GM23338 (cell line): Measurements from ENCODE around the gene PGGT1B. TPM values are rescaled to one million over a fixed set of nuclear protein-coding genes. Genes with fewer than 3 reads are reported as not detected.
A peak's percentile ranks its signal among the peaks of the same experiment; 100 is the strongest.

Experiments
- ATAC-seq: fragments of 200-7000 bp; cut with Tn5 transposase; 3 replicates; pipeline ENCODE4 v1.9.1; 2020
- DNase-seq: peaks from one replicate; pipeline ENCODE4 v3.0.0-alpha.2; 2015; ENCODE audit warnings: low spot score
- H2AFZ ChIP-seq: fragments of 200-600 bp; sonication (generic); 2 replicates; pipeline ENCODE4 v1.8.0; 2016; ENCODE audit warnings: antibody characterized with exemption, mild to moderate bottlenecking, moderate library complexity
- H3F3A ChIP-seq: fragments of 200-600 bp; sonication (generic); replicated peaks from 2 replicates; pipeline ENCODE4 v1.8.0; 2017; ENCODE audit warnings: antibody characterized with exemption, mixed run types, low read depth
- H3K27ac ChIP-seq: fragments of 200-600 bp; sonication (generic); 2 replicates; pipeline ENCODE4 v1.6.1; 2016; ENCODE audit warnings: low read depth
- H3K27me3 ChIP-seq: fragments of 200-600 bp; sonication (generic); 2 replicates; pipeline ENCODE4 v1.8.0; 2016; ENCODE audit warnings: mild to moderate bottlenecking, mixed run types, moderate library complexity; ENCODE audit not compliant: insufficient read depth
- H3K36me3 ChIP-seq: fragments of 200-600 bp; sonication (generic); 2 replicates; pipeline ENCODE4 v1.8.0; 2016; ENCODE audit warnings: mild to moderate bottlenecking; ENCODE audit not compliant: insufficient read depth
- H3K4me1 ChIP-seq: fragments of 200-600 bp; sonication (generic); 2 replicates; pipeline ENCODE4 v1.8.0; 2016; ENCODE audit warnings: mild to moderate bottlenecking, moderate library complexity; ENCODE audit not compliant: insufficient read depth
- H3K4me2 ChIP-seq: fragments of 200-600 bp; sonication (generic); 2 replicates; pipeline ENCODE4 v1.7.1; 2017; ENCODE audit warnings: mixed run types
- H3K4me3 ChIP-seq: fragments of 200-600 bp; sonication (generic); 2 replicates; pipeline ENCODE4 v1.6.1; 2016; ENCODE audit warnings: mixed run types
- H3K79me2 ChIP-seq: fragments of 200-600 bp; sonication (generic); replicated peaks from 2 replicates; pipeline ENCODE4 v1.8.0; 2017; ENCODE audit warnings: mild to moderate bottlenecking; ENCODE audit not compliant: insufficient read depth
- H3K9me2 ChIP-seq: fragments of 200-600 bp; sonication (generic); 2 replicates; pipeline ENCODE4 v1.8.0; 2017; ENCODE audit not compliant: insufficient read depth
- H4K20me1 ChIP-seq: fragments of 200-600 bp; sonication (generic); replicated peaks from 2 replicates; pipeline ENCODE4 v1.8.0; 2017; ENCODE audit warnings: mild to moderate bottlenecking; ENCODE audit not compliant: insufficient read depth
- H3K27ac Mint-ChIP-seq: 2 replicates; pipeline ENCODE4 v1.8.0; 2020; ENCODE audit warnings: inconsistent platforms, mild to moderate bottlenecking, moderate library complexity, mixed read lengths
- H3K27me3 Mint-ChIP-seq: 3 replicates; pipeline ENCODE4 v1.8.0; 2022; ENCODE audit warnings: low read depth, mild to moderate bottlenecking, moderate library complexity, mixed read lengths, inconsistent platforms; ENCODE audit not compliant: insufficient read depth, poor library complexity
- H3K36me3 Mint-ChIP-seq: 3 replicates; pipeline ENCODE4 v1.8.0; 2021; ENCODE audit warnings: low read depth, mild to moderate bottlenecking, inconsistent platforms, moderate library complexity, mixed read lengths
- H3K4me1 Mint-ChIP-seq: 3 replicates; pipeline ENCODE4 v1.8.0; 2020; ENCODE audit warnings: mild to moderate bottlenecking, inconsistent platforms, mixed read lengths
- H3K4me3 Mint-ChIP-seq: 3 replicates; pipeline ENCODE4 v1.8.0; 2021; ENCODE audit warnings: moderate library complexity, mild to moderate bottlenecking, inconsistent platforms, mixed read lengths
- H3K9me3 Mint-ChIP-seq: 3 replicates; pipeline ENCODE4 v1.8.0; 2020; ENCODE audit warnings: moderate library complexity, mild to moderate bottlenecking, inconsistent platforms, mixed read lengths
- CREB1 ChIP-seq: fragments of 250-450 bp; sonication (Bioruptor Pico); IDR thresholded peaks from 2 replicates; pipeline ENCODE4 v1.5.0; 2020; ENCODE audit warnings: low read depth, mild to moderate bottlenecking, moderate library complexity
- EZH2 ChIP-seq: fragments of 200-600 bp; sonication (generic); IDR thresholded peaks from one replicate; pipeline ENCODE4 v1.8.0; 2017; ENCODE audit warnings: antibody characterized with exemption, mild to moderate bottlenecking, low read depth; ENCODE audit not compliant: unreplicated experiment
- JUNB ChIP-seq: IDR thresholded peaks from one replicate; pipeline ENCODE4 v1.6.1; 2016; ENCODE audit warnings: antibody characterized with exemption; ENCODE audit not compliant: unreplicated experiment
- NANOG ChIP-seq: IDR thresholded peaks from 2 replicates; pipeline ENCODE4 v1.6.1; 2016; ENCODE audit warnings: antibody characterized with exemption, borderline replicate concordance
- POLR2AphosphoS5 ChIP-seq: IDR thresholded peaks from 2 replicates; pipeline ENCODE4 v1.6.1; 2016; ENCODE audit warnings: antibody characterized with exemption, low read depth
- ZNF114 ChIP-seq: fragments of 250-450 bp; sonication (Bioruptor Pico); IDR thresholded peaks from 2 replicates; pipeline ENCODE4 v1.5.0; 2020; ENCODE audit warnings: mild to moderate bottlenecking, moderate library complexity
- ZNF331 ChIP-seq: fragments of 250-450 bp; sonication (Bioruptor Pico); IDR thresholded peaks from 2 replicates; pipeline ENCODE4 v1.5.0; 2020; ENCODE audit warnings: low read depth, mild to moderate bottlenecking, moderate library complexity
- polyA plus RNA-seq: library from polyadenylated mRNA; unstranded; fragments of >200 nt; fragmentation: Nextera tagmentation; extraction: Ambion mirVana; gene quantifications from 2 replicates; pipeline ENCODE4 v1.2.1, GENCODE V29; 2016
- total RNA-seq: library from RNA; depleted of rRNA; stranded (reverse); fragments of >200 nt; shearing (Covaris generic); gene quantifications from 2 replicates; pipeline ENCODE4 v1.2.3, GENCODE V29; 2014
- TF ChIP-seq, protein P1 (sequence below), 2 experiments: fragments of 200-600 bp in 1 of 2; sonication (generic) in 1 of 2; conservative IDR thresholded peaks; 2 replicates each; pipeline versions ENCODE4 v1.5.1 to v1.6.1; 2016 to 2017; ENCODE audit warnings: antibody characterized with exemption in 2 of 2, low read depth in 2 of 2, mild to moderate bottlenecking in 2 of 2, moderate library complexity in 1 of 2
- TF ChIP-seq, protein P2 (sequence below): IDR thresholded peaks from 2 replicates; pipeline ENCODE4 v1.6.1; 2016; ENCODE audit warnings: antibody characterized with exemption
- TF ChIP-seq, protein P3 (sequence below): IDR thresholded peaks from one replicate; pipeline ENCODE4 v1.6.1; 2018; ENCODE audit warnings: antibody characterized with exemption; ENCODE audit not compliant: unreplicated experiment

Gene PGGT1B
- total and polyA plus RNA-seq, 2 experiments from 2014 or later: 8.6 to 12.9 TPM

DNA sequence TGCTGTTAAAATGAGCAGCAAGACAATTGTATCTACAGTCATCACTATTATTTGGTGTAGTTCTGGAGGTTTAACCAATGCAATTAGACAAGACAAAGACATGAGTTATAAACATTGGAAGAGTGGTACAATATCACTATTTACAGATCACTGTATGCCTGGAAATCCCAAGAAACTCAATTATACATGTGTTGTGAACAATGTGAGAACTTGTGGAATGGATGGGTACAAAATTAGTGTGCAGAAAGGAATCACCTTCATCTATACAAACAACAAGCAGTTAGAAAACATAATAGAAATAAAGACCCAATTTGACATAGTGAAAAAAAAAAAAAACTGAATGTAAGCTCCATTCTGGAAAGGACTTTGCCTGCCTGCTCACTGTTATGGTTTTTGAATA lies 46.1 kb upstream of the PGGT1B start (continued):
- no peak for TF ChIP-seq CREB1 (CRISPR knock-in tag)
- no peak for TF ChIP-seq ZNF331
- TF ChIP-seq ZNF114 (CRISPR knock-in tag): no peak
- TF ChIP-seq EZH2: no peak
- TF ChIP-seq, protein P1, sequence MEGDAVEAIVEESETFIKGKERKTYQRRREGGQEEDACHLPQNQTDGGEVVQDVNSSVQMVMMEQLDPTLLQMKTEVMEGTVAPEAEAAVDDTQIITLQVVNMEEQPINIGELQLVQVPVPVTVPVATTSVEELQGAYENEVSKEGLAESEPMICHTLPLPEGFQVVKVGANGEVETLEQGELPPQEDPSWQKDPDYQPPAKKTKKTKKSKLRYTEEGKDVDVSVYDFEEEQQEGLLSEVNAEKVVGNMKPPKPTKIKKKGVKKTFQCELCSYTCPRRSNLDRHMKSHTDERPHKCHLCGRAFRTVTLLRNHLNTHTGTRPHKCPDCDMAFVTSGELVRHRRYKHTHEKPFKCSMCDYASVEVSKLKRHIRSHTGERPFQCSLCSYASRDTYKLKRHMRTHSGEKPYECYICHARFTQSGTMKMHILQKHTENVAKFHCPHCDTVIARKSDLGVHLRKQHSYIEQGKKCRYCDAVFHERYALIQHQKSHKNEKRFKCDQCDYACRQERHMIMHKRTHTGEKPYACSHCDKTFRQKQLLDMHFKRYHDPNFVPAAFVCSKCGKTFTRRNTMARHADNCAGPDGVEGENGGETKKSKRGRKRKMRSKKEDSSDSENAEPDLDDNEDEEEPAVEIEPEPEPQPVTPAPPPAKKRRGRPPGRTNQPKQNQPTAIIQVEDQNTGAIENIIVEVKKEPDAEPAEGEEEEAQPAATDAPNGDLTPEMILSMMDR (conservative IDR thresholded peaks at IDR 0.05; ENCODE audit: low read depth in 2 of 2): no peak

DNA sequence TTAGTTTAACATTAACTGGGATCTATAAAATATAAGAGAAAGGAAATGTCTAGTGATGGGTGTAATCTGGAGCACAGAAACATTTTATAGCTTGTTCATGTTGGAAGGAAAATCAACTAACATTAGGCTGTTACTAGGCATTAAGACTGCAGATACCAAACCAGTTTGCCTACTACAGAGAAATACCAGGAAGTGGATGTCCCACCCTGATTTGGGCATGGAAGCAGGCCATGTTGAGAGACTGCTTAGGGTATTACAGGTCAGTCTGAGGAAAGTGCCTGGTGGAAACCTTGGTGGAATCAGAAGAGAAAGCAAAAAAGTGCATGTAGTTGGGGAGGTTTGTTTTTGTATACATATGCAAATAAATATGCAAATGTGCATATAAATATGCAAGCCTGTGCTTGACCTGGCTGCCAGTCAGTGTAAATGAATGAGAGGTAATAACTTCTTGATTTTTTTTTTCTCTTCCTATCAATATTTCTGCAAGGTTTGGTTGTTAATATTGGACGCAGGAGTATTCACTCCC lies 43.4 kb upstream of the PGGT1B start:
- ATAC-seq (peak; percentile 40; the same call in 1 of the 3 replicates), DNase-seq (peak; percentile 11)
- H3K27me3 ChIP-seq: no peaks in the 10 kb centered on the region
- H2AFZ ChIP-seq: no peak overlapping the region
- no peaks in the 10 kb centered on the region for H3F3A ChIP-seq
- Mint-ChIP-seq H3K27ac (no peak overlapping the region), H3K4me1 (peaks cover 8% of the 10 kb centered on the region), H3K36me3 (no peaks in the 10 kb centered on the region), H3K9me3 (no peaks in the 10 kb centered on the region), H3K4me3 (no peak overlapping the region), H3K27me3 (no peaks in the 10 kb centered on the region)
- H3K79me2 ChIP-seq: no peaks in the 10 kb centered on the region
- no peak overlapping the region for H3K4me2 ChIP-seq
- no peaks in the 10 kb centered on the region for H3K9me2 ChIP-seq
- H3K36me3 ChIP-seq: no peaks in the 10 kb centered on the region
- no peaks in the 10 kb centered on the region for H4K20me1 ChIP-seq
- H3K4me1 ChIP-seq: no peaks in the 10 kb centered on the region
- H3K27ac ChIP-seq: no peak overlapping the region
- H3K4me3 ChIP-seq: no peak overlapping the region
- TF ChIP-seq ZNF114 (CRISPR knock-in tag) (no peak), NANOG (no peak), ZNF331 (no peak), POLR2AphosphoS5 (no peak), EZH2 (no peak), JUNB (no peak)
- TF ChIP-seq, protein P2, sequence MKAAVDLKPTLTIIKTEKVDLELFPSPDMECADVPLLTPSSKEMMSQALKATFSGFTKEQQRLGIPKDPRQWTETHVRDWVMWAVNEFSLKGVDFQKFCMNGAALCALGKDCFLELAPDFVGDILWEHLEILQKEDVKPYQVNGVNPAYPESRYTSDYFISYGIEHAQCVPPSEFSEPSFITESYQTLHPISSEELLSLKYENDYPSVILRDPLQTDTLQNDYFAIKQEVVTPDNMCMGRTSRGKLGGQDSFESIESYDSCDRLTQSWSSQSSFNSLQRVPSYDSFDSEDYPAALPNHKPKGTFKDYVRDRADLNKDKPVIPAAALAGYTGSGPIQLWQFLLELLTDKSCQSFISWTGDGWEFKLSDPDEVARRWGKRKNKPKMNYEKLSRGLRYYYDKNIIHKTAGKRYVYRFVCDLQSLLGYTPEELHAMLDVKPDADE: no peak
- TF ChIP-seq, protein P1 (conservative IDR thresholded peaks at IDR 0.05; ENCODE audit: low read depth in 2 of 2): no peak
- TF ChIP-seq, protein P3, sequence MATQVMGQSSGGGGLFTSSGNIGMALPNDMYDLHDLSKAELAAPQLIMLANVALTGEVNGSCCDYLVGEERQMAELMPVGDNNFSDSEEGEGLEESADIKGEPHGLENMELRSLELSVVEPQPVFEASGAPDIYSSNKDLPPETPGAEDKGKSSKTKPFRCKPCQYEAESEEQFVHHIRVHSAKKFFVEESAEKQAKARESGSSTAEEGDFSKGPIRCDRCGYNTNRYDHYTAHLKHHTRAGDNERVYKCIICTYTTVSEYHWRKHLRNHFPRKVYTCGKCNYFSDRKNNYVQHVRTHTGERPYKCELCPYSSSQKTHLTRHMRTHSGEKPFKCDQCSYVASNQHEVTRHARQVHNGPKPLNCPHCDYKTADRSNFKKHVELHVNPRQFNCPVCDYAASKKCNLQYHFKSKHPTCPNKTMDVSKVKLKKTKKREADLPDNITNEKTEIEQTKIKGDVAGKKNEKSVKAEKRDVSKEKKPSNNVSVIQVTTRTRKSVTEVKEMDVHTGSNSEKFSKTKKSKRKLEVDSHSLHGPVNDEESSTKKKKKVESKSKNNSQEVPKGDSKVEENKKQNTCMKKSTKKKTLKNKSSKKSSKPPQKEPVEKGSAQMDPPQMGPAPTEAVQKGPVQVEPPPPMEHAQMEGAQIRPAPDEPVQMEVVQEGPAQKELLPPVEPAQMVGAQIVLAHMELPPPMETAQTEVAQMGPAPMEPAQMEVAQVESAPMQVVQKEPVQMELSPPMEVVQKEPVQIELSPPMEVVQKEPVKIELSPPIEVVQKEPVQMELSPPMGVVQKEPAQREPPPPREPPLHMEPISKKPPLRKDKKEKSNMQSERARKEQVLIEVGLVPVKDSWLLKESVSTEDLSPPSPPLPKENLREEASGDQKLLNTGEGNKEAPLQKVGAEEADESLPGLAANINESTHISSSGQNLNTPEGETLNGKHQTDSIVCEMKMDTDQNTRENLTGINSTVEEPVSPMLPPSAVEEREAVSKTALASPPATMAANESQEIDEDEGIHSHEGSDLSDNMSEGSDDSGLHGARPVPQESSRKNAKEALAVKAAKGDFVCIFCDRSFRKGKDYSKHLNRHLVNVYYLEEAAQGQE: no peak
